Measurements from ENCODE around the gene ATP7B. TPM values are rescaled to one million over a fixed set of nuclear protein-coding genes. Genes with fewer than 3 reads are reported as not detected.

ATP7B gene
- polyA plus RNA-seq, 3 donors = 0.39 to 0.44 TPM; not detected in 1

DNA sequence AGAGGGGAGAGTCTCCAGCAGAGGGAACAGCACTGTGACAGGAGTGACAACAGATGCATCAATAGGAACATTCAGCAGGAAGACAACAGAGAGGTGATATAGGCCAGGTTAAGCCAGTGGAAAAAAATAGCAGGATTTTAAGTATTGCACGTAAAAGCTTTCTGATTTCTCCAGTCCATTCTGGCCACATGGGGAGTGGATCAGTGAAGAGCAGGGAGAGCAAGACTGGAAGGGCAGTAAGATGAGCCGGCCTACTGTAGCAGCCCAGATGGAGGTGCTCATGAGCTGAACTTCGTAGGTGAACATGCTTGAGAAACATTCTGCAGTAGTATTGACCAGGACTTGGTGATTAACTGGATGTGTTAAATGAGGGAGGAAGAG is 15.0 kb upstream of the ATP7B start:
- Histone ChIP-seq H3K79me2 (ENCODE audit: insufficient read depth, low read length) (no peaks in the 10 kb centered on the region), H3K9me3 (replicated peaks in 1 of 2; ENCODE audit: control insufficient read depth in 1 of 2, insufficient read depth in 1 of 2, low read length in 2 of 2) (peaks cover 0 to 5% of the 10 kb centered on the region in 2 donors), H3K4me2 (replicated peaks; ENCODE audit: extremely low read depth, low read length, poor library complexity, severe bottlenecking) (no peak overlapping the region), H3K27ac (ENCODE audit: low read depth in 1 of 2, low read length in 2 of 2) (no peak overlapping the region), H3K9ac (ENCODE audit: insufficient read depth, low read length, poor library complexity, severe bottlenecking) (no peak overlapping the region), H2AFZ (ENCODE audit: insufficient read depth, low read depth, low read length, poor library complexity, severe bottlenecking) (no peak overlapping the region), H3K27me3 (ENCODE audit: control insufficient read depth in 2 of 2, insufficient read depth in 2 of 2, low read length in 2 of 2) (no peaks in the 10 kb centered on the region), H3K4me3 (replicated peaks in 1 of 3; ENCODE audit: low read depth in 2 of 3, low read length in 3 of 3) (no peak overlapping the region), H3K4me1 (ENCODE audit: control insufficient read depth in 1 of 2, insufficient read depth in 2 of 2, low read length in 2 of 2) (no peaks in the 10 kb centered on the region), H4K20me1 (ENCODE audit: insufficient read depth, low read length) (peaks cover 7% of the 10 kb centered on the region), H3K36me3 (replicated peaks in 1 of 2; ENCODE audit: control insufficient read depth in 1 of 2, insufficient read depth in 2 of 2, low read length in 2 of 2) (peaks cover 31 to 76% of the 10 kb centered on the region in 2 donors)
- no peaks in the 10 kb centered on the region for H3K4me1 Mint-ChIP-seq
- H3K36me3 Mint-ChIP-seq = peaks cover 60 to 72% of the 10 kb centered on the region in 2 donors
- no peak overlapping the region for H3K27ac Mint-ChIP-seq
- TF ChIP-seq, protein P1, sequence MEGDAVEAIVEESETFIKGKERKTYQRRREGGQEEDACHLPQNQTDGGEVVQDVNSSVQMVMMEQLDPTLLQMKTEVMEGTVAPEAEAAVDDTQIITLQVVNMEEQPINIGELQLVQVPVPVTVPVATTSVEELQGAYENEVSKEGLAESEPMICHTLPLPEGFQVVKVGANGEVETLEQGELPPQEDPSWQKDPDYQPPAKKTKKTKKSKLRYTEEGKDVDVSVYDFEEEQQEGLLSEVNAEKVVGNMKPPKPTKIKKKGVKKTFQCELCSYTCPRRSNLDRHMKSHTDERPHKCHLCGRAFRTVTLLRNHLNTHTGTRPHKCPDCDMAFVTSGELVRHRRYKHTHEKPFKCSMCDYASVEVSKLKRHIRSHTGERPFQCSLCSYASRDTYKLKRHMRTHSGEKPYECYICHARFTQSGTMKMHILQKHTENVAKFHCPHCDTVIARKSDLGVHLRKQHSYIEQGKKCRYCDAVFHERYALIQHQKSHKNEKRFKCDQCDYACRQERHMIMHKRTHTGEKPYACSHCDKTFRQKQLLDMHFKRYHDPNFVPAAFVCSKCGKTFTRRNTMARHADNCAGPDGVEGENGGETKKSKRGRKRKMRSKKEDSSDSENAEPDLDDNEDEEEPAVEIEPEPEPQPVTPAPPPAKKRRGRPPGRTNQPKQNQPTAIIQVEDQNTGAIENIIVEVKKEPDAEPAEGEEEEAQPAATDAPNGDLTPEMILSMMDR (IDR thresholded peaks at IDR 0.05) = no peak
- intact Hi-C loops (cut with micrococcal nuclease) = no loop called here
- WGBS (ENCODE audit: insufficient coverage) = 94% methylated on average over 3 of the region's 3 CpGs
- H3K27me3 Mint-ChIP-seq (ENCODE audit: low read depth in 3 of 3) = peaks cover 0 to 3% (median 0%) of the 10 kb centered on the region in 3 donors
- no peak overlapping the region for H3K4me3 Mint-ChIP-seq
- DNase-seq = no peak
- peaks cover 7 to 21% (median 12%) of the 10 kb centered on the region in 7 donors for H3K9me3 Mint-ChIP-seq

DNA sequence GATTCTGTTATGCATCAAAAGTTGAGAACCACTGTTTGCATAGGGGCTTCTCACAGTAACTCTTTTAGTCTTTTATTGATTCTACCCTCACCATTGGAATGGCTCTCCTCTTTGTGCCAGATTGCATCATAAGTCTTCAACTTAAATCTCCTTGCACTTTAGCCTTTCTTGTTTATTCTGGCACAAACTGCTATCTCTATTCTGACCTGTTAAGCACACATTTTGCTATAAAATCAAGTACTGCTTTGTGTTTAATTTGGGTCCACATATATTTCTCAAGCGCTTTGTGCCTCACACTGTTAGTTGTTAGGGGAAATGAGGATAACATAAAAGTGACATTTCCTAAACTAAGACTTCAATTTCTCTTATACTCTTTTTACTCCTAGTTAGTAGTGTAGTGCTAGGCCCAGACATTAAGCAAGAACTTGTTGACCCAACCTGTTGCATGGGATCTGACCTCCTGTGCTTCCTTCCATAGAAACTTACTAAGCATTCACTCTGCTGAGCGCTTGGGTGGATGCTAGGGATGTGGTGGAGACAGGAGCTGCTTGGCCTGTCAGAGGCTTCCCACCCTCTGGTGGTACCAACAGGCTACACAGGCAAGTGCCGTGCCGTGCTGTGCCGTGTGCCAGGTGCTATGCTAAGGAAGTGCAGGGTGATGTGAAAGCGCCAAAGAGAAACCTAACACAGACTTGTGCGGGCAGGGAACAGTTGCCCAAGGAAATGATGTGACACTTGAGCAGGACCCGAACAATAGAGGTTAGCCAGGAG is 14.4 kb upstream of the ATP7B start:
- Histone ChIP-seq H3K4me1 (ENCODE audit: control insufficient read depth in 1 of 2, insufficient read depth in 2 of 2, low read length in 2 of 2) (no peaks in the 10 kb centered on the region), H3K9me3 (replicated peaks in 1 of 2; ENCODE audit: control insufficient read depth in 1 of 2, insufficient read depth in 1 of 2, low read length in 2 of 2) (peaks cover 0 to 5% of the 10 kb centered on the region in 2 donors), H3K79me2 (ENCODE audit: insufficient read depth, low read length) (no peaks in the 10 kb centered on the region), H3K36me3 (replicated peaks in 1 of 2; ENCODE audit: control insufficient read depth in 1 of 2, insufficient read depth in 2 of 2, low read length in 2 of 2) (peaks cover 34 to 82% of the 10 kb centered on the region in 2 donors), H3K4me3 (replicated peaks in 1 of 3; ENCODE audit: low read depth in 2 of 3, low read length in 3 of 3) (no peak overlapping the region), H4K20me1 (ENCODE audit: insufficient read depth, low read length) (peaks cover 7% of the 10 kb centered on the region), H3K27me3 (ENCODE audit: control insufficient read depth in 2 of 2, insufficient read depth in 2 of 2, low read length in 2 of 2) (no peaks in the 10 kb centered on the region), H2AFZ (ENCODE audit: insufficient read depth, low read depth, low read length, poor library complexity, severe bottlenecking) (no peak overlapping the region), H3K4me2 (replicated peaks; ENCODE audit: extremely low read depth, low read length, poor library complexity, severe bottlenecking) (no peak overlapping the region), H3K9ac (ENCODE audit: insufficient read depth, low read length, poor library complexity, severe bottlenecking) (no peak overlapping the region), H3K27ac (ENCODE audit: low read depth in 1 of 2, low read length in 2 of 2) (no peak overlapping the region)
- DNase-seq = no peak
- Mint-ChIP-seq H3K4me3 (no peak overlapping the region), H3K9me3 (peaks cover 7 to 21% (median 12%) of the 10 kb centered on the region in 7 donors), H3K4me1 (no peaks in the 10 kb centered on the region), H3K27ac (no peak overlapping the region), H3K36me3 (peaks cover 65 to 74% of the 10 kb centered on the region in 2 donors), H3K27me3 (ENCODE audit: low read depth in 3 of 3) (peaks cover 0 to 3% (median 0%) of the 10 kb centered on the region in 3 donors)
- TF ChIP-seq, protein P1 (IDR thresholded peaks at IDR 0.05) = no peak
- intact Hi-C loops (cut with micrococcal nuclease) = no loop called here
- 96% methylated on average over 5 of the region's 8 CpGs for WGBS (ENCODE audit: insufficient coverage)
